ENCODE results near the gene MB. TPM values are rescaled to one million over a fixed set of nuclear protein-coding genes. Genes with fewer than 3 reads are reported as not detected.
"Not testable (repeated sequence)": the region's sequence is repeated elsewhere in the genome, so short reads cannot be mapped to it uniquely, and the experiment has no call there.

Gene MB
- not detected for polyA plus RNA-seq (2013, experiment 1 of 4)
- polyA plus RNA-seq (2013, experiment 2 of 4), result not detected
- not detected for polyA plus RNA-seq (2013, experiment 3 of 4)
- polyA plus RNA-seq (2013, experiment 4 of 4), result 0.24 TPM

- no peak within 1 kb of the TSS for H3K27ac ChIP-seq (ENCODE audit: insufficient read depth, low read depth, low read length, poor library complexity, severe bottlenecking)
- H3K9me3 ChIP-seq (ENCODE audit: control insufficient read depth, low read length), result no peaks in the 10 kb centered on the region
- H3K27me3 ChIP-seq (ENCODE audit: control insufficient read depth, insufficient read depth, low read length, poor library complexity, severe bottlenecking), result no peaks in the 10 kb centered on the region
- H3K36me3 ChIP-seq (ENCODE audit: control insufficient read depth, insufficient read depth, low read length), result no peaks in the 10 kb centered on the region
- peaks cover 13% of the 10 kb centered on the region for H3K4me1 ChIP-seq (ENCODE audit: control insufficient read depth, insufficient read depth, low read length)
- 80 to 83% methylated on average over 16 of the region's 16 CpGs for WGBS, 2 experiments
- H3K4me3 ChIP-seq (ENCODE audit: insufficient read depth, low read depth, low read length), result no peak within 1 kb of the TSS
These were observed at the start of gene MB for GRCh38 chr22:35617137-35617755. Gene MB, minus strand, starts transcription at chr22:35617329. Its CDS starts 72 bp downstream, at chr22:35617257.

- H3K27me3 ChIP-seq (ENCODE audit: control insufficient read depth, insufficient read depth, low read length, poor library complexity, severe bottlenecking); H3K4me3 ChIP-seq (ENCODE audit: insufficient read depth, low read depth, low read length); H3K4me1 ChIP-seq (ENCODE audit: control insufficient read depth, insufficient read depth, low read length); H3K9me3 ChIP-seq (ENCODE audit: control insufficient read depth, low read length); H3K27ac ChIP-seq (ENCODE audit: insufficient read depth, low read depth, low read length, poor library complexity, severe bottlenecking); H3K36me3 ChIP-seq (ENCODE audit: control insufficient read depth, insufficient read depth, low read length): not testable (repeated sequence)
- WGBS, 2 experiments, result 74 to 100% methylated on average over 1 of the region's 1 CpG
These were observed 49.6 kb upstream of the MB start for GRCh38 chr22:35666699-35667098.

- H3K36me3 ChIP-seq (ENCODE audit: control insufficient read depth, insufficient read depth, low read length), result no peaks in the 10 kb centered on the region
- no peak overlapping the region for H3K27ac ChIP-seq (ENCODE audit: insufficient read depth, low read depth, low read length, poor library complexity, severe bottlenecking)
- no peaks in the 10 kb centered on the region for H3K27me3 ChIP-seq (ENCODE audit: control insufficient read depth, insufficient read depth, low read length, poor library complexity, severe bottlenecking)
- peaks cover 4% of the 10 kb centered on the region for H3K9me3 ChIP-seq (ENCODE audit: control insufficient read depth, low read length)
- H3K4me3 ChIP-seq (ENCODE audit: insufficient read depth, low read depth, low read length), result no peak overlapping the region
- WGBS, 2 experiments, result 95 to 96% methylated on average over 5 of the region's 5 CpGs
- H3K4me1 ChIP-seq (ENCODE audit: control insufficient read depth, insufficient read depth, low read length), result no peaks in the 10 kb centered on the region
These were observed 47.9 kb upstream of the MB start for GRCh38 chr22:35664955-35665587.

- H3K27me3 ChIP-seq (ENCODE audit: control insufficient read depth, insufficient read depth, low read length, poor library complexity, severe bottlenecking), result no peaks in the 10 kb centered on the region
- no peak overlapping the region for H3K27ac ChIP-seq (ENCODE audit: insufficient read depth, low read depth, low read length, poor library complexity, severe bottlenecking)
- 100% methylated on average over 1 of the region's 3 CpGs; no CpG with 5 or more reads in 1 of the 2 experiments for WGBS, 2 experiments
- H3K4me1 ChIP-seq (ENCODE audit: control insufficient read depth, insufficient read depth, low read length), result no peaks in the 10 kb centered on the region
- H3K36me3 ChIP-seq (ENCODE audit: control insufficient read depth, insufficient read depth, low read length), result no peaks in the 10 kb centered on the region
- no peak overlapping the region for H3K4me3 ChIP-seq (ENCODE audit: insufficient read depth, low read depth, low read length)
- H3K9me3 ChIP-seq (ENCODE audit: control insufficient read depth, low read length), result peaks cover 4% of the 10 kb centered on the region
These were observed 46.2 kb upstream of the MB start for GRCh38 chr22:35663371-35663770.

GRCh38 chr22:35662914-35663313 is 45.8 kb upstream of the MB start:
- Histone ChIP-seq H3K4me3 (ENCODE audit: insufficient read depth, low read depth, low read length) (no peak overlapping the region), H3K27me3 (ENCODE audit: control insufficient read depth, insufficient read depth, low read length, poor library complexity, severe bottlenecking) (no peaks in the 10 kb centered on the region), H3K36me3 (ENCODE audit: control insufficient read depth, insufficient read depth, low read length) (no peaks in the 10 kb centered on the region), H3K4me1 (ENCODE audit: control insufficient read depth, insufficient read depth, low read length) (no peaks in the 10 kb centered on the region), H3K27ac (ENCODE audit: insufficient read depth, low read depth, low read length, poor library complexity, severe bottlenecking) (no peak overlapping the region), H3K9me3 (ENCODE audit: control insufficient read depth, low read length) (peaks cover 4% of the 10 kb centered on the region)
- whole genome bisulfite sequencing, 2 experiments, result 98 to 100% methylated on average over 1 to 2 of the region's 2 CpGs

- no peaks in the 10 kb centered on the region for H3K4me1 ChIP-seq (ENCODE audit: control insufficient read depth, insufficient read depth, low read length)
- no peaks in the 10 kb centered on the region for H3K27me3 ChIP-seq (ENCODE audit: control insufficient read depth, insufficient read depth, low read length, poor library complexity, severe bottlenecking)
- H3K4me3 ChIP-seq (ENCODE audit: insufficient read depth, low read depth, low read length), result no peak overlapping the region
- no peaks in the 10 kb centered on the region for H3K36me3 ChIP-seq (ENCODE audit: control insufficient read depth, insufficient read depth, low read length)
- no peak overlapping the region for H3K27ac ChIP-seq (ENCODE audit: insufficient read depth, low read depth, low read length, poor library complexity, severe bottlenecking)
- H3K9me3 ChIP-seq (ENCODE audit: control insufficient read depth, low read length), result peaks cover 1% of the 10 kb centered on the region
- WGBS, 2 experiments, result 94% methylated on average over 2 of the region's 2 CpGs
These were observed 44.3 kb upstream of the MB start for GRCh38 chr22:35661464-35661863.

GRCh38 chr22:35660291-35661127 is 43.4 kb upstream of the MB start:
- H3K9me3 ChIP-seq (ENCODE audit: control insufficient read depth, low read length), result no peaks in the 10 kb centered on the region
- 84 to 97% methylated on average over 2 of the region's 2 CpGs for WGBS, 2 experiments
- no peak overlapping the region for H3K27ac ChIP-seq (ENCODE audit: insufficient read depth, low read depth, low read length, poor library complexity, severe bottlenecking)
- H3K36me3 ChIP-seq (ENCODE audit: control insufficient read depth, insufficient read depth, low read length), result no peaks in the 10 kb centered on the region
- H3K27me3 ChIP-seq (ENCODE audit: control insufficient read depth, insufficient read depth, low read length, poor library complexity, severe bottlenecking), result no peaks in the 10 kb centered on the region
- no peak overlapping the region for H3K4me3 ChIP-seq (ENCODE audit: insufficient read depth, low read depth, low read length)
- no peaks in the 10 kb centered on the region for H3K4me1 ChIP-seq (ENCODE audit: control insufficient read depth, insufficient read depth, low read length)

- Histone ChIP-seq H3K36me3 (ENCODE audit: control insufficient read depth, insufficient read depth, low read length) (no peaks in the 10 kb centered on the region), H3K4me1 (ENCODE audit: control insufficient read depth, insufficient read depth, low read length) (no peaks in the 10 kb centered on the region), H3K4me3 (ENCODE audit: insufficient read depth, low read depth, low read length) (no peak overlapping the region), H3K27ac (ENCODE audit: insufficient read depth, low read depth, low read length, poor library complexity, severe bottlenecking) (no peak overlapping the region), H3K9me3 (ENCODE audit: control insufficient read depth, low read length) (no peaks in the 10 kb centered on the region), H3K27me3 (ENCODE audit: control insufficient read depth, insufficient read depth, low read length, poor library complexity, severe bottlenecking) (no peaks in the 10 kb centered on the region)
- 75 to 93% methylated on average over 4 to 5 of the region's 5 CpGs for WGBS, 2 experiments
These were observed 40.6 kb upstream of the MB start for GRCh38 chr22:35657571-35658312.

- Histone ChIP-seq H3K4me3 (ENCODE audit: insufficient read depth, low read depth, low read length) (no peak overlapping the region), H3K27me3 (ENCODE audit: control insufficient read depth, insufficient read depth, low read length, poor library complexity, severe bottlenecking) (no peaks in the 10 kb centered on the region), H3K27ac (ENCODE audit: insufficient read depth, low read depth, low read length, poor library complexity, severe bottlenecking) (no peak overlapping the region), H3K9me3 (ENCODE audit: control insufficient read depth, low read length) (no peaks in the 10 kb centered on the region), H3K4me1 (ENCODE audit: control insufficient read depth, insufficient read depth, low read length) (no peaks in the 10 kb centered on the region), H3K36me3 (ENCODE audit: control insufficient read depth, insufficient read depth, low read length) (no peaks in the 10 kb centered on the region)
- WGBS, 2 experiments, result 91 to 99% methylated on average over 5 of the region's 5 CpGs
These were observed 39.2 kb upstream of the MB start for GRCh38 chr22:35656284-35656752.
